Islet of Langerhans (tissue), 1 donor: ENCODE measurements around the gene HIVEP3.

Experiments
- FAIRE-seq: peaks from one replicate; lab custom pipeline; 2011; peaks lifted over from hg19 to GRCh38; lab: Jason Lieb, UNC

HIVEP3 gene

GRCh38 chr1:41920658-41921057, 1.9 kb upstream of the HIVEP3 start:
- no peak for FAIRE-seq

- no peak for FAIRE-seq
Observed at GRCh38 chr1:41919764-41920397, 1.2 kb upstream of the HIVEP3 start.

- no peak for FAIRE-seq
Observed at GRCh38 chr1:41919131-41919530, 409 bp upstream of the HIVEP3 start.

GRCh38 chr1:41917835-41918449, 780 bp downstream of the HIVEP3 start:
- no peak for FAIRE-seq

GRCh38 chr1:41917076-41917475, 1.6 kb downstream of the HIVEP3 start:
- no peak for FAIRE-seq

- no peak for FAIRE-seq
Observed at GRCh38 chr1:41915786-41916571, 2.7 kb downstream of the HIVEP3 start.

GRCh38 chr1:41914516-41914915, 4.2 kb downstream of the HIVEP3 start:
- FAIRE-seq: no peak

GRCh38 chr1:41913014-41913413, 5.7 kb downstream of the HIVEP3 start:
- FAIRE-seq: no peak

- FAIRE-seq: no peak
Observed at GRCh38 chr1:41908288-41908895, 10.3 kb downstream of the HIVEP3 start.

GRCh38 chr1:41907446-41907845, 11.3 kb downstream of the HIVEP3 start:
- no peak for FAIRE-seq

GRCh38 chr1:41906943-41907342, 11.8 kb downstream of the HIVEP3 start:
- no peak for FAIRE-seq

- no peak for FAIRE-seq
Observed at GRCh38 chr1:41905093-41905675, 13.5 kb downstream of the HIVEP3 start.

- FAIRE-seq: no peak
Observed at GRCh38 chr1:41902664-41903063, 16.1 kb downstream of the HIVEP3 start.

- no peak for FAIRE-seq
Observed at GRCh38 chr1:41902159-41902577, 16.6 kb downstream of the HIVEP3 start.

- no peak for FAIRE-seq
Observed at GRCh38 chr1:41901551-41901950, 17.2 kb downstream of the HIVEP3 start.

GRCh38 chr1:41900603-41901444, 17.9 kb downstream of the HIVEP3 start:
- FAIRE-seq: no peak

- no peak for FAIRE-seq
Observed at GRCh38 chr1:41898191-41898713, 20.5 kb downstream of the HIVEP3 start.

GRCh38 chr1:41895552-41895951, 23.2 kb downstream of the HIVEP3 start:
- no peak for FAIRE-seq

- FAIRE-seq: no peak
Observed at GRCh38 chr1:41894808-41895483, 23.8 kb downstream of the HIVEP3 start.

- FAIRE-seq: peak; percentile 33
Observed at GRCh38 chr1:41894101-41894807, 24.5 kb downstream of the HIVEP3 start.
